GM18867 (cell line): ENCODE results near the gene ZIC3.
"Not testable (repeated sequence)": the region's sequence is repeated elsewhere in the genome, so short reads cannot be mapped to it uniquely, and the experiment has no call there.

Experiments used
- ATAC-seq: cut with Tn5 transposase; IDR thresholded peaks from one replicate; pipeline ENCODE4 v1.9.1; 2021; ENCODE audit warnings: mild to moderate bottlenecking, moderate library complexity; ENCODE audit not compliant: unreplicated experiment

Gene ZIC3

GRCh38 chrX:137565921-137566745 is at the start of gene ZIC3:
ZIC3 (plus strand) TSS chrX:137566127; CDS start chrX:137566692, 565 bp downstream.
- no peak for ATAC-seq

DNA sequence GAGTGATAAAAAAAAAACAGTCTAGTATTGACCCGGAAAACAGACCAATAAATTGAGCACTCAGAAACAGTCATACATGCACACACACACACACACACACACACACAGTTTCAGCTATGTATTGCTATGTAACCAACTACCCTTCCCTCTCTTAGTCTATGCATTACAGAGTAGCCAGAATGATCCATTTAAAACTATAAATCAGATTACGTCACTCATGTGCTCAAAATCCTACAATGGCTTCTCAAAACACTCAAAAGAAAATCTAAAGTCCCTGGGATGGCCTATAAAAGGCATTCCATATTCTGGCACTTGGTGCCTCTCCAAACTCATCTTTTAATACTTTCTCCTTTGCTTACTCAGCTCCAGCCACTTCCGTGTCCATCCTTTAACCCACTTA is 46.5 kb upstream of the ZIC3 start:
- ATAC-seq, result no peak

- ATAC-seq, result no peak
Measured at GRCh38 chrX:137545711-137546651, 19.9 kb upstream of the ZIC3 start.

DNA sequence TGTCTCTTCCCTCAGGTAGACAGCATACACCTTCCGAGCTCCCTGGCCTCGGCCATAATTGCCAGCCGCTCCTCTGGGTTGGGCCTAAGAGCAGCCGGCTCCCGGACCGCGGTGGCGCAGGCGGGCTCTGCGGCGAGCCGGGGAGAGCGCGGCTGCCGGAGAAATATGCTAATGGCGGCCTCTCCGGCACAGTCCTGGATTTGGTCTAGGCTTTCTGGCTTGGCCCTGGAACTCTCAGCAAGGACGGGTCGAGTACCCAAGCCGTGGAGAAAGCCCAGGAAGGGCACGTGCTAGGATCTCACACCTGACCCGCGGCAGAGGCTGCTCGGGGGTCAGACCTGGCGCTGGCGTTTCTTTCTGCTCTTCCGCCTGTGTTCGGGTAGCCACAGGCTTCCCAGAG is 18.6 kb upstream of the ZIC3 start:
- no peak for ATAC-seq

- ATAC-seq, result no peak
Measured at GRCh38 chrX:137548261-137548660, 17.7 kb upstream of the ZIC3 start.

GRCh38 chrX:137549073-137549472 is 16.9 kb upstream of the ZIC3 start:
- ATAC-seq, result no peak

GRCh38 chrX:137549851-137550664 is 15.9 kb upstream of the ZIC3 start:
- no peak for ATAC-seq

GRCh38 chrX:137550665-137551261 is 15.2 kb upstream of the ZIC3 start:
- no peak for ATAC-seq

GRCh38 chrX:137552098-137552497 is 13.8 kb upstream of the ZIC3 start:
- not testable (repeated sequence) for ATAC-seq

- no peak for ATAC-seq
Measured at GRCh38 chrX:137562096-137562495, 3.8 kb upstream of the ZIC3 start.

DNA sequence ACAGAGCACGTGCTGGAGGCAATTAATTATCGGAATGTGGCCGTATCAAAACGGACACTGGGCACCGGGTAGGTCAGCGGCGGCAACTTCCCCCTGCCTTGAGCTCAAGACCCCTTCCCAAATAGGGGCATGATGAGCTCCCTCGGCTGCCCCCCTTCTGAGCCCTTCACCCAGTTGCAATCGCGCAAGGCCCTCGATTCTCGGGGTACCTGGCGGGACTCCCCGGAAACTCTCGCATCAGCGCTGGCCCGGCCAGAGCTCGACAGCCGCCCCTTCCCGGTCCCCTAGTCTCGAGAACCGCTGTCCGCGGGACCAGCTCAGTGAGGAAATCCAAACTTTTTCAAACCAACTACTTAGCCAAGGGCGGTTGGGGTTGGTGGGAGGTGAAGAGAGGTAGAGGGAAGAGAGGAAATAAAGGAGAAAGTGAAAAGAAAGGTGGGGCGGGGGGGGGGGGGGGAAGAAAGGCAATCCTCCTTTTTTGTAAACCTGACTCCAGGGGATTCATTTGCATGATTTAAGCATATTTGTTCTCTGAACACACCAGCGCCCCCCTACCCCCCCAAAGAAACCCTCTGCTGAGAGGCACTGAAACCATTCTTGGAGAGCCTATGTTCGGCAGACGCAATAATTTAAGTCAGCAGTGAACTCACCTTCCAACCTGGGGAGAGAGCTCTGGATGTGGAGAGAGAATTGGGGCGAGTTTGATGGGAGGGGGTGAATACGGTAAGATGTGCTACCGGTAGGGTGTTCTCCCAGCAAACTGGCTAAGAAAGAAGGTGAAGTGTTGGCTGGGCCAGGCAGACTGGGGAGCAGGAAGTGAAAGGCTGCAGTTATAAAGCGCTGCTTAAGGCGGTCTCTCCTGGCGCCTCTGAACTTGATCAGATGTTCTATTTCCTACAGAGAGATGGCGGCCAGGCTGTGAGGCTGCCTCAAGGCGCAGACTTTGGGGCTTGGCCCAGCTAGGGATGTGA is 2.0 kb upstream of the ZIC3 start:
- no peak for ATAC-seq

- ATAC-seq, result no peak
Measured at GRCh38 chrX:137565318-137565904, 516 bp upstream of the ZIC3 start.

GRCh38 chrX:137566746-137567679 is 1.1 kb downstream of the ZIC3 start:
- ATAC-seq, result no peak

- ATAC-seq, result no peak
Measured at GRCh38 chrX:137567682-137568232, 1.8 kb downstream of the ZIC3 start.

GRCh38 chrX:137568741-137569469 is 3.0 kb downstream of the ZIC3 start:
- no peak for ATAC-seq

- no peak for ATAC-seq
Measured at GRCh38 chrX:137569470-137569891, 3.6 kb downstream of the ZIC3 start.
